Kidney tubule cell (primary cell): Measurements from ENCODE around the gene DHCR24.
"Not testable (repeated sequence)": the region's sequence is repeated elsewhere in the genome, so short reads cannot be mapped to it uniquely, and the experiment has no call there.

ENCODE experiments used
- DNase-seq: peaks from one replicate; pipeline ENCODE4 v3.0.0-alpha.2; 2018; ENCODE audit warnings: low spot score

DHCR24 gene

GRCh38 chr1:54886724-54887664, at the start of gene DHCR24:
Gene DHCR24 (minus strand): TSS chr1:54887195. CDS start chr1:54887119, 76 bp downstream.
- peak; percentile 90 for DNase-seq

GRCh38 chr1:54936791-54937190, 49.8 kb upstream of the DHCR24 start:
- no peak for DNase-seq

GRCh38 chr1:54934869-54935268, 47.9 kb upstream of the DHCR24 start:
- DNase-seq, result peak; percentile 84

- DNase-seq, result not testable (repeated sequence)
These were observed 47.1 kb upstream of the DHCR24 start for GRCh38 chr1:54934081-54934480.

- DNase-seq, result no peak
These were observed 44.4 kb upstream of the DHCR24 start for GRCh38 chr1:54931275-54931840.

- no peak for DNase-seq
These were observed 42.7 kb upstream of the DHCR24 start for GRCh38 chr1:54929700-54930099.

- DNase-seq, result no peak
These were observed 41.3 kb upstream of the DHCR24 start for GRCh38 chr1:54928327-54928726.

GRCh38 chr1:54927472-54928240, 40.7 kb upstream of the DHCR24 start:
- DNase-seq, result peak; percentile 61

GRCh38 chr1:54926970-54927369, 40.0 kb upstream of the DHCR24 start:
- peak; percentile 30 for DNase-seq

GRCh38 chr1:54922921-54923421, 36.0 kb upstream of the DHCR24 start:
- no peak for DNase-seq

- no peak for DNase-seq
These were observed 35.2 kb upstream of the DHCR24 start for GRCh38 chr1:54922040-54922761.

- no peak for DNase-seq
These were observed 32.7 kb upstream of the DHCR24 start for GRCh38 chr1:54919367-54920359.

- not testable (repeated sequence) for DNase-seq
These were observed 24.1 kb upstream of the DHCR24 start for GRCh38 chr1:54911076-54911475.

- DNase-seq, result no peak
These were observed 19.6 kb upstream of the DHCR24 start for GRCh38 chr1:54906586-54906985.

- peak; percentile 98 for DNase-seq
These were observed 17.6 kb upstream of the DHCR24 start for GRCh38 chr1:54904476-54905048.

GRCh38 chr1:54894271-54894670, 7.3 kb upstream of the DHCR24 start:
- DNase-seq, result peak; percentile 77

- DNase-seq, result no peak
These were observed 5.6 kb upstream of the DHCR24 start for GRCh38 chr1:54892586-54892985.

- no peak for DNase-seq
These were observed 2.2 kb upstream of the DHCR24 start for GRCh38 chr1:54889132-54889725.

- DNase-seq, result no peak
These were observed 1.2 kb upstream of the DHCR24 start for GRCh38 chr1:54888080-54888733.
